GM23338 (cell line): ENCODE data around the gene CT45A8. TPM values are rescaled to one million over a fixed set of nuclear protein-coding genes. Genes with fewer than 3 reads are reported as not detected.

Experiments used
- ATAC-seq: fragments of 200-7000 bp; cut with Tn5 transposase; 3 replicates; pipeline ENCODE4 v1.9.1; 2020
- DNase-seq: peaks from one replicate; pipeline ENCODE4 v3.0.0-alpha.2; 2015; ENCODE audit warnings: low spot score
- H2AFZ ChIP-seq: fragments of 200-600 bp; sonication (generic); 2 replicates; pipeline ENCODE4 v1.8.0; 2016; ENCODE audit warnings: antibody characterized with exemption, mild to moderate bottlenecking, moderate library complexity
- H3F3A ChIP-seq: fragments of 200-600 bp; sonication (generic); replicated peaks from 2 replicates; pipeline ENCODE4 v1.8.0; 2017; ENCODE audit warnings: antibody characterized with exemption, mixed run types, low read depth
- H3K27ac ChIP-seq: fragments of 200-600 bp; sonication (generic); 2 replicates; pipeline ENCODE4 v1.6.1; 2016; ENCODE audit warnings: low read depth
- H3K27me3 ChIP-seq: fragments of 200-600 bp; sonication (generic); 2 replicates; pipeline ENCODE4 v1.8.0; 2016; ENCODE audit warnings: mild to moderate bottlenecking, mixed run types, moderate library complexity; ENCODE audit not compliant: insufficient read depth
- H3K36me3 ChIP-seq: fragments of 200-600 bp; sonication (generic); 2 replicates; pipeline ENCODE4 v1.8.0; 2016; ENCODE audit warnings: mild to moderate bottlenecking; ENCODE audit not compliant: insufficient read depth
- H3K4me1 ChIP-seq: fragments of 200-600 bp; sonication (generic); 2 replicates; pipeline ENCODE4 v1.8.0; 2016; ENCODE audit warnings: mild to moderate bottlenecking, moderate library complexity; ENCODE audit not compliant: insufficient read depth
- H3K4me2 ChIP-seq: fragments of 200-600 bp; sonication (generic); 2 replicates; pipeline ENCODE4 v1.7.1; 2017; ENCODE audit warnings: mixed run types
- H3K4me3 ChIP-seq: fragments of 200-600 bp; sonication (generic); 2 replicates; pipeline ENCODE4 v1.6.1; 2016; ENCODE audit warnings: mixed run types
- H3K79me2 ChIP-seq: fragments of 200-600 bp; sonication (generic); replicated peaks from 2 replicates; pipeline ENCODE4 v1.8.0; 2017; ENCODE audit warnings: mild to moderate bottlenecking; ENCODE audit not compliant: insufficient read depth
- H3K9me2 ChIP-seq: fragments of 200-600 bp; sonication (generic); 2 replicates; pipeline ENCODE4 v1.8.0; 2017; ENCODE audit not compliant: insufficient read depth
- H4K20me1 ChIP-seq: fragments of 200-600 bp; sonication (generic); replicated peaks from 2 replicates; pipeline ENCODE4 v1.8.0; 2017; ENCODE audit warnings: mild to moderate bottlenecking; ENCODE audit not compliant: insufficient read depth
- H3K27ac Mint-ChIP-seq: 2 replicates; pipeline ENCODE4 v1.8.0; 2020; ENCODE audit warnings: inconsistent platforms, mild to moderate bottlenecking, moderate library complexity, mixed read lengths
- H3K27me3 Mint-ChIP-seq: 3 replicates; pipeline ENCODE4 v1.8.0; 2022; ENCODE audit warnings: low read depth, mild to moderate bottlenecking, moderate library complexity, mixed read lengths, inconsistent platforms; ENCODE audit not compliant: insufficient read depth, poor library complexity
- H3K36me3 Mint-ChIP-seq: 3 replicates; pipeline ENCODE4 v1.8.0; 2021; ENCODE audit warnings: low read depth, mild to moderate bottlenecking, inconsistent platforms, moderate library complexity, mixed read lengths
- H3K4me1 Mint-ChIP-seq: 3 replicates; pipeline ENCODE4 v1.8.0; 2020; ENCODE audit warnings: mild to moderate bottlenecking, inconsistent platforms, mixed read lengths
- H3K4me3 Mint-ChIP-seq: 3 replicates; pipeline ENCODE4 v1.8.0; 2021; ENCODE audit warnings: moderate library complexity, mild to moderate bottlenecking, inconsistent platforms, mixed read lengths
- H3K9me3 Mint-ChIP-seq: 3 replicates; pipeline ENCODE4 v1.8.0; 2020; ENCODE audit warnings: moderate library complexity, mild to moderate bottlenecking, inconsistent platforms, mixed read lengths
- CTCF ChIP-seq, 2 experiments: fragments of 200-600 bp in 1 of 2; sonication (generic) in 1 of 2; conservative IDR thresholded peaks; 2 replicates each; pipeline versions ENCODE4 v1.5.1 to v1.6.1; 2016 to 2017; ENCODE audit warnings: antibody characterized with exemption in 2 of 2, low read depth in 2 of 2, mild to moderate bottlenecking in 2 of 2, moderate library complexity in 1 of 2
- ETS1 ChIP-seq: IDR thresholded peaks from 2 replicates; pipeline ENCODE4 v1.6.1; 2016; ENCODE audit warnings: antibody characterized with exemption
- EZH2phosphoT487 ChIP-seq: fragments of 200-600 bp; sonication (generic); IDR thresholded peaks from one replicate; pipeline ENCODE4 v1.8.1; 2018; ENCODE audit warnings: antibody characterized with exemption; ENCODE audit not compliant: unreplicated experiment
- JUNB ChIP-seq: IDR thresholded peaks from one replicate; pipeline ENCODE4 v1.6.1; 2016; ENCODE audit warnings: antibody characterized with exemption; ENCODE audit not compliant: unreplicated experiment
- REST ChIP-seq: IDR thresholded peaks from one replicate; pipeline ENCODE4 v1.6.1; 2018; ENCODE audit warnings: antibody characterized with exemption; ENCODE audit not compliant: unreplicated experiment
- ZNF462 ChIP-seq: fragments of 250-450 bp; sonication (Bioruptor Pico); IDR thresholded peaks from 2 replicates; pipeline ENCODE4 v1.5.0; 2020; ENCODE audit warnings: mild to moderate bottlenecking, moderate library complexity
- polyA plus RNA-seq: library from polyadenylated mRNA; unstranded; fragments of >200 nt; fragmentation: Nextera tagmentation; extraction: Ambion mirVana; gene quantifications from 2 replicates; pipeline ENCODE4 v1.2.1, GENCODE V29; 2016
- total RNA-seq: library from RNA; depleted of rRNA; stranded (reverse); fragments of >200 nt; shearing (Covaris generic); gene quantifications from 2 replicates; pipeline ENCODE4 v1.2.3, GENCODE V29; 2014

CT45A8 gene
- total and polyA plus RNA-seq, 2 experiments from 2014 or later, result not detected

- Mint-ChIP-seq H3K27me3 (no peaks in the 10 kb centered on the region), H3K27ac (no peak overlapping the region), H3K9me3 (peaks cover 23% of the 10 kb centered on the region), H3K4me1 (no peaks in the 10 kb centered on the region), H3K4me3 (no peak overlapping the region), H3K36me3 (peaks cover 3% of the 10 kb centered on the region; the same call in 2 of the 3 replicates)
- H3K4me3 ChIP-seq, result no peak overlapping the region
- no peaks in the 10 kb centered on the region for H3K4me1 ChIP-seq
- ATAC-seq, result no peak
- H2AFZ ChIP-seq, result no peak overlapping the region
- no peak for TF ChIP-seq ZNF462
- TF ChIP-seq ETS1, result no peak
- TF ChIP-seq JUNB, result no peak
- TF ChIP-seq REST, result no peak
- no peak for TF ChIP-seq EZH2phosphoT487
- TF ChIP-seq CTCF (conservative IDR thresholded peaks at IDR 0.05; ENCODE audit: low read depth in 2 of 2), result no peak
- no peaks in the 10 kb centered on the region for H4K20me1 ChIP-seq
- DNase-seq, result no peak
- no peaks in the 10 kb centered on the region for H3K36me3 ChIP-seq
- H3K9me2 ChIP-seq, result no peaks in the 10 kb centered on the region
- H3K79me2 ChIP-seq, result no peaks in the 10 kb centered on the region
- no peak overlapping the region for H3K4me2 ChIP-seq
- H3K27me3 ChIP-seq, result no peaks in the 10 kb centered on the region
- H3F3A ChIP-seq, result no peaks in the 10 kb centered on the region
- no peak overlapping the region for H3K27ac ChIP-seq
Observed at GRCh38 chrX:135890087-135890585, 35.8 kb upstream of the CT45A8 start.
